Stimulated activated CD4-positive, alpha-beta T cell treated with anti-CD3 and anti-CD28 coated beads, Interleukin-12 subunit alpha, Interleukin-12 subunit beta, amount 100 ng/mL, for 24 hours (primary cell): Measurements from ENCODE around the gene ABCA13.

Experiments used
- DNase-seq, 2 experiments: peaks; one replicate each; pipeline ENCODE4 v3.0.0-alpha.2; 2020; ENCODE audit warnings: low read depth in 2 of 2

ABCA13 gene

GRCh38 chr7:48522692-48523091 lies 351.4 kb downstream of the ABCA13 start:
- no peak for DNase-seq

GRCh38 chr7:48525736-48526732 lies 354.8 kb downstream of the ABCA13 start:
- DNase-seq: no peak

GRCh38 chr7:48528646-48529045 lies 357.4 kb downstream of the ABCA13 start:
- DNase-seq: no peak

GRCh38 chr7:48537561-48537960 lies 366.3 kb downstream of the ABCA13 start:
- DNase-seq: no peak

- DNase-seq: no peak
Measured at GRCh38 chr7:48540746-48541145, 369.5 kb downstream of the ABCA13 start.

- DNase-seq: no peak
Measured at GRCh38 chr7:48548667-48549066, 377.4 kb downstream of the ABCA13 start.

GRCh38 chr7:48551652-48552051 lies 380.4 kb downstream of the ABCA13 start:
- DNase-seq: no peak

GRCh38 chr7:48563334-48563733 lies 392.1 kb downstream of the ABCA13 start:
- no peak for DNase-seq

GRCh38 chr7:48575516-48575915 lies 404.3 kb downstream of the ABCA13 start:
- DNase-seq: no peak

- no peak for DNase-seq
Measured at GRCh38 chr7:48587475-48587874, 416.2 kb downstream of the ABCA13 start.

GRCh38 chr7:48594349-48594748 lies 423.1 kb downstream of the ABCA13 start:
- DNase-seq: no peak

GRCh38 chr7:48595756-48596155 lies 424.5 kb downstream of the ABCA13 start:
- DNase-seq: no peak

- DNase-seq: no peak
Measured at GRCh38 chr7:48610705-48611104, 439.4 kb downstream of the ABCA13 start.

GRCh38 chr7:48611993-48612392 lies 440.7 kb downstream of the ABCA13 start:
- DNase-seq: no peak

- DNase-seq: no peak
Measured at GRCh38 chr7:48617508-48617907, 446.2 kb downstream of the ABCA13 start.

GRCh38 chr7:48617993-48618392 lies 446.7 kb downstream of the ABCA13 start:
- no peak for DNase-seq

- DNase-seq: no peak
Measured at GRCh38 chr7:48621076-48621475, 449.8 kb downstream of the ABCA13 start.

GRCh38 chr7:48627164-48627563 lies 455.9 kb downstream of the ABCA13 start:
- DNase-seq: no peak

- DNase-seq: no peak
Measured at GRCh38 chr7:48628793-48629349, 457.6 kb downstream of the ABCA13 start.

GRCh38 chr7:48634116-48634632 lies 462.9 kb downstream of the ABCA13 start:
- no peak for DNase-seq

- DNase-seq: no peak
Measured at GRCh38 chr7:48635796-48636195, 464.5 kb downstream of the ABCA13 start.

GRCh38 chr7:48636391-48637015 lies 465.2 kb downstream of the ABCA13 start:
- no peak for DNase-seq
